Raji (cell line): ENCODE data around the gene SPO11.

ENCODE experiments used
- POLR2A ChIP-seq: IDR thresholded peaks from 2 replicates; pipeline ENCODE4 v1.6.1; 2011; ENCODE audit warnings: low read depth, low read length, control low read depth; ENCODE audit not compliant: insufficient read depth

The SPO11 gene

GRCh38 chr20:57329608-57330221 lies at the start of gene SPO11:
TSS of gene SPO11 (plus strand) at chr20:57329803. CDS start at chr20:57329868, 65 bp downstream.
- TF ChIP-seq POLR2A = no peak

- no peak for TF ChIP-seq POLR2A
Observed at GRCh38 chr20:57280221-57280620, 49.4 kb upstream of the SPO11 start.

GRCh38 chr20:57281900-57282299 lies 47.7 kb upstream of the SPO11 start:
- no peak for TF ChIP-seq POLR2A

GRCh38 chr20:57282670-57283361 lies 46.8 kb upstream of the SPO11 start:
- no peak for TF ChIP-seq POLR2A

GRCh38 chr20:57283860-57284259 lies 45.7 kb upstream of the SPO11 start:
- TF ChIP-seq POLR2A = no peak

GRCh38 chr20:57287007-57287880 lies 42.4 kb upstream of the SPO11 start:
- no peak for TF ChIP-seq POLR2A

- no peak for TF ChIP-seq POLR2A
Observed at GRCh38 chr20:57287901-57288300, 41.7 kb upstream of the SPO11 start.

- TF ChIP-seq POLR2A = no peak
Observed at GRCh38 chr20:57288651-57289277, 40.8 kb upstream of the SPO11 start.

- TF ChIP-seq POLR2A = no peak
Observed at GRCh38 chr20:57289391-57290177, 40.0 kb upstream of the SPO11 start.

- no peak for TF ChIP-seq POLR2A
Observed at GRCh38 chr20:57290178-57290484, 39.5 kb upstream of the SPO11 start.

GRCh38 chr20:57291003-57291402 lies 38.6 kb upstream of the SPO11 start:
- TF ChIP-seq POLR2A = no peak

- TF ChIP-seq POLR2A = no peak
Observed at GRCh38 chr20:57291694-57292093, 37.9 kb upstream of the SPO11 start.

- no peak for TF ChIP-seq POLR2A
Observed at GRCh38 chr20:57292611-57293010, 37.0 kb upstream of the SPO11 start.

GRCh38 chr20:57293995-57294394 lies 35.6 kb upstream of the SPO11 start:
- no peak for TF ChIP-seq POLR2A

- TF ChIP-seq POLR2A = no peak
Observed at GRCh38 chr20:57294550-57294949, 35.1 kb upstream of the SPO11 start.
